ENCODE measurements around the gene TCOF1. TPM values are rescaled to one million over a fixed set of nuclear protein-coding genes. Genes with fewer than 3 reads are reported as not detected.

Gene TCOF1
- total RNA-seq, 1 donor from 2014 or later, result 32.5 TPM

- H3K27ac Mint-ChIP-seq (ENCODE audit: unreplicated experiment), result no peak overlapping the region
- peaks cover 3% of the 10 kb centered on the region for H3K9me3 Mint-ChIP-seq (ENCODE audit: unreplicated experiment)
- H3K4me3 Mint-ChIP-seq (ENCODE audit: unreplicated experiment), result no peak overlapping the region
- no peak for TF ChIP-seq CTCF (IDR thresholded peaks at IDR 0.05)
- no peak for DNase-seq (ENCODE audit: extremely low spot score, unreplicated experiment)
- H3K36me3 Mint-ChIP-seq (ENCODE audit: unreplicated experiment), result no peaks in the 10 kb centered on the region
- H3K27me3 Mint-ChIP-seq (ENCODE audit: unreplicated experiment), result no peaks in the 10 kb centered on the region
- H3K4me1 Mint-ChIP-seq (ENCODE audit: unreplicated experiment), result peaks cover 20% of the 10 kb centered on the region
Measured at GRCh38 chr5:150323819-150324218, 33.7 kb upstream of the TCOF1 start.

GRCh38 chr5:150325426-150325825 is 32.1 kb upstream of the TCOF1 start:
- H3K4me3 Mint-ChIP-seq (ENCODE audit: unreplicated experiment), result no peak overlapping the region
- no peak overlapping the region for H3K27ac Mint-ChIP-seq (ENCODE audit: unreplicated experiment)
- DNase-seq (ENCODE audit: extremely low spot score, unreplicated experiment), result no peak
- peaks cover 4% of the 10 kb centered on the region for H3K4me1 Mint-ChIP-seq (ENCODE audit: unreplicated experiment)
- H3K9me3 Mint-ChIP-seq (ENCODE audit: unreplicated experiment), result peaks cover 3% of the 10 kb centered on the region
- H3K36me3 Mint-ChIP-seq (ENCODE audit: unreplicated experiment), result no peaks in the 10 kb centered on the region
- no peaks in the 10 kb centered on the region for H3K27me3 Mint-ChIP-seq (ENCODE audit: unreplicated experiment)
- TF ChIP-seq CTCF (IDR thresholded peaks at IDR 0.05), result no peak

- Mint-ChIP-seq H3K4me1 (ENCODE audit: unreplicated experiment) (no peaks in the 10 kb centered on the region), H3K4me3 (ENCODE audit: unreplicated experiment) (no peak overlapping the region), H3K9me3 (ENCODE audit: unreplicated experiment) (peaks cover under 1% of the 10 kb centered on the region), H3K27ac (ENCODE audit: unreplicated experiment) (no peak overlapping the region), H3K27me3 (ENCODE audit: unreplicated experiment) (no peaks in the 10 kb centered on the region), H3K36me3 (ENCODE audit: unreplicated experiment) (no peaks in the 10 kb centered on the region)
- DNase-seq (ENCODE audit: extremely low spot score, unreplicated experiment), result no peak
- no peak for TF ChIP-seq CTCF (IDR thresholded peaks at IDR 0.05)
Measured at GRCh38 chr5:150326707-150327106, 30.8 kb upstream of the TCOF1 start.

GRCh38 chr5:150327139-150327538 is 30.4 kb upstream of the TCOF1 start:
- H3K27ac Mint-ChIP-seq (ENCODE audit: unreplicated experiment), result no peak overlapping the region
- TF ChIP-seq CTCF (IDR thresholded peaks at IDR 0.05), result no peak
- H3K9me3 Mint-ChIP-seq (ENCODE audit: unreplicated experiment), result no peaks in the 10 kb centered on the region
- no peak for DNase-seq (ENCODE audit: extremely low spot score, unreplicated experiment)
- H3K36me3 Mint-ChIP-seq (ENCODE audit: unreplicated experiment), result no peaks in the 10 kb centered on the region
- H3K27me3 Mint-ChIP-seq (ENCODE audit: unreplicated experiment), result no peaks in the 10 kb centered on the region
- H3K4me1 Mint-ChIP-seq (ENCODE audit: unreplicated experiment), result no peaks in the 10 kb centered on the region
- H3K4me3 Mint-ChIP-seq (ENCODE audit: unreplicated experiment), result no peak overlapping the region

- H3K9me3 Mint-ChIP-seq (ENCODE audit: unreplicated experiment), result no peaks in the 10 kb centered on the region
- H3K36me3 Mint-ChIP-seq (ENCODE audit: unreplicated experiment), result no peaks in the 10 kb centered on the region
- H3K4me1 Mint-ChIP-seq (ENCODE audit: unreplicated experiment), result no peaks in the 10 kb centered on the region
- no peak for DNase-seq (ENCODE audit: extremely low spot score, unreplicated experiment)
- no peak overlapping the region for H3K4me3 Mint-ChIP-seq (ENCODE audit: unreplicated experiment)
- H3K27me3 Mint-ChIP-seq (ENCODE audit: unreplicated experiment), result no peaks in the 10 kb centered on the region
- no peak overlapping the region for H3K27ac Mint-ChIP-seq (ENCODE audit: unreplicated experiment)
- TF ChIP-seq CTCF (IDR thresholded peaks at IDR 0.05), result no peak
Measured at GRCh38 chr5:150328515-150328914, 29.0 kb upstream of the TCOF1 start.
